GM18505 (cell line): ENCODE results near the gene ZSCAN18.
"Not testable (repeated sequence)": the region's sequence is repeated elsewhere in the genome, so short reads cannot be mapped to it uniquely, and the experiment has no call there.

ENCODE experiments used
- ATAC-seq: cut with Tn5 transposase; IDR thresholded peaks from one replicate; pipeline ENCODE4 v1.9.1; 2021; ENCODE audit not compliant: unreplicated experiment
- POLR2A ChIP-seq: IDR thresholded peaks from 4 replicates; pipeline ENCODE4 v1.6.1; 2011; ENCODE audit warnings: borderline replicate concordance; ENCODE audit not compliant: insufficient read depth, insufficient read length; ENCODE audit errors: extremely low read depth

Gene ZSCAN18, protein sequence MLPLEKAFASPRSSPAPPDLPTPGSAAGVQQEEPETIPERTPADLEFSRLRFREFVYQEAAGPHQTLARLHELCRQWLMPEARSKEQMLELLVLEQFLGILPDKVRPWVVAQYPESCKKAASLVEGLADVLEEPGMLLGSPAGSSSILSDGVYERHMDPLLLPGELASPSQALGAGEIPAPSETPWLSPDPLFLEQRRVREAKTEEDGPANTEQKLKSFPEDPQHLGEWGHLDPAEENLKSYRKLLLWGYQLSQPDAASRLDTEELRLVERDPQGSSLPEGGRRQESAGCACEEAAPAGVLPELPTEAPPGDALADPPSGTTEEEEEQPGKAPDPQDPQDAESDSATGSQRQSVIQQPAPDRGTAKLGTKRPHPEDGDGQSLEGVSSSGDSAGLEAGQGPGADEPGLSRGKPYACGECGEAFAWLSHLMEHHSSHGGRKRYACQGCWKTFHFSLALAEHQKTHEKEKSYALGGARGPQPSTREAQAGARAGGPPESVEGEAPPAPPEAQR

DNA sequence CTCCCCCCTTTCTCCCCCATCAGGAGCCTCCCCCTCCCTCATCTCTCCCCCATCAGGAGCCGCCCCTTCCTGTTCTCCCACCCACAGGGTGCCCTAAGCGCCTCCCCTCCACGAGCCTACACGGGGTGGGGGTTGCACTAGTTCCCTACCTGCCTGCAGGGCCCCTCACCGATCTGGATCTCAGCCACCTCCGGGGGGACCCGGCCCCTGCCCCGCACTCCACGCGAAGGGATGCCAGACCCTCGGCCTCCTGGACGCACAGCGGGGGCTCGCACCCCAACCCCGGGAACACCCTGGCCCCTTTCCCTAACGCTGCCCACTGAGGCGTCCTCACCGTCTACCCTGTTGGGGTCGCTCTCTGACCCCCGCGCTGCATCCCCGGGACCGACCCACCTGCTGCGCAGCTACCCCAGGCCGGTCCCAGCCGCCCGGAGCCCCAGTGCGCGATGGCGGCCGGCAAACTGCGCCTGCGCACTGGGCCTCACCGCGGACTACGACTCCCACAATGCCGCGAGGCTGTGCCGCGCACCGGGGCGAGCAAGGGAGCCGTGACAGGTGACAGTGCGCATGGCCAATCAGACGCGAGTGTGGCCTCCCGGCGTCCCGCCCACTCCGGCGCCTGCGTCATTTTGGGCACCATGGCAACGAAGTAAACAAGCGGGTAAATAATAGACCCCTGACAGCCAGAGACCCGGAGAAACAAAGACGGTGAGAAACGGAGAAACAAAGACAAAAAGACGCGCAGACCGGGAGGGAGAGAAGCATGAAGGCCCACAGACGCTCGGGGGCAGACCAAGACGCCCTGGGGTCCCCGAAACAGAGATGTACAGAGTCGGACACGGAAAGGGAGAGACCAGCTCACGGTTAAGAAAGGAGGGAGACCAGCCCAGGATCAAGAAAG, at the start of gene ZSCAN18:
Gene ZSCAN18, minus strand, starts transcription at position 451 of the 901 bp plus-strand sequence. CDS start 7,964 bp downstream, outside the sequence.
- ATAC-seq = peak; percentile 96
- peak; percentile 45 for TF ChIP-seq POLR2A

DNA sequence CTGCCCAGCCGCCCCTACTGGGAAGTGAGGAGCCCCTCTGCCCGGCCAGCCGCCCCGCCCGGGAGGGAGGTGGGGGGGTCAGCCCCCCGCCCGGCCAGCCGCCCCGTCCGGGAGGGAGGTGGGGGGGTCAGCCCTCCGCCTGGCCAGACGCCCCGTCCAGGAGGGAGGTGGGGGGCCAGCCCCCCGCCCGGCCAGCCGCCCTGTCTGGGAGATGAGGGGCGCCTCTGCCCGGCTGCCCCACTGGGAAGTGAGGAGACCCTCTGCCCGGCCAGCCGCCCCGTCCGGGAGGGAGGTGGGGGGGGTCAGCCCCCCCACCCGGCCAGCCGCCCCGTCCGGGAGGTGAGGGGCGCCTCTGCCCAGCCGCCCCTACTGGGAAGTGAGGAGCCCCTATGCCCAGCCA, 49.4 kb upstream of the ZSCAN18 start:
- not testable (repeated sequence) for ATAC-seq

DNA sequence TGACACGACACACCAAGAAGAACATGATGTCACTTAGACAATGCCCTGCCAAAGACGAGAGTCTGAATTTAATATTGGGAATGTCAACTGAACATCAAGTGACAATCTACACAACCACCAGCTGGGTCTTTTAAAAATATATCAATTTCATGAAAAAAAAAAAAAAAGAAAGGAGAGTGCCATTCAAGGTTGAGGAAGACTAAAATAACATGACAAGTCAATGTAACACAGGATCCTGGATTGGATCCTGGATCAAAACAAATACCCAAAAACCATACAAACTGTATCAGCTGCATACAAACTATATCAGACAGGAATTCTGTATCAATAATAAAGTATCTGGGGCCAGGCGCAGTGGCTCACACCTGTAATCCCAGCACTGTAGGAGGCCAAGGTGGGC, 47.8 kb upstream of the ZSCAN18 start:
- ATAC-seq = no peak
- no peak for TF ChIP-seq POLR2A

DNA sequence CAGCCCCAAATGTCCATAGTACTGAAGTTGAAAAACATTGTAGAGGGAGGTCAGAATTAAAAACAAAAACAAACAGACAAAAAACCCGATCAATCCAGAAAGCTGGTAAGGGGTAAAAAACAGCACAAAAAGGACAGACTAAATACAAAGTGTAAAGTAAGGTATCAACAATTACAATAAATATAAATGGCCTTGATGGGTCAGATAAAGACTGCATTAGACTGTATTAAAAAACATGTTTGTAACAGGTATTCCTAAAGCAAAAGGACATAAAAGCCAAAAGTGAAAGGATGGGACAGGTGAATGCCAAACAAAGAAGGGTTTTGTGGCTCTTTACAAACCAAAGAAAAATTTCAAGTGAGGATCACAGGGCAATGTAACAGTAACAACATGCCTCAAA, 36.2 kb upstream of the ZSCAN18 start:
- TF ChIP-seq POLR2A = no peak
- ATAC-seq = no peak

DNA sequence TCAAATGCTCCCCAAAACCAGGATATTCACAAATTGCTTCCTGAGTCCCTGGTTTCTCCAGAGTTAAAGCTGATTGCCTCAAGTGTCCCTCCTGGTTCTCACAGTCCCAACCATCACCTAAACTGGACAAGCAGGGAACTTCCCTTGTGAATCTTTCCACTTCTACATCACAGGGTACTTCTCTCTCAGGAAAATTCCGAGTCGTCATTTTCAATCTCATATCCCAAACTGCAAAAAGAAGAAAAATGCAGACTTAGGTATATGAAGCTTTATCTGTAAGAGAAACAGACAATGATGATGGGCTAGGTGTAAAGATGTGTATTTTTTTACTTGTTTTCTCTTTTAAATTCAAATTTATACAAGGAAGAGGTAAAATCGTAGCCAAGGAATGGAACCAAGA, 31.3 kb upstream of the ZSCAN18 start:
- ATAC-seq = no peak

DNA sequence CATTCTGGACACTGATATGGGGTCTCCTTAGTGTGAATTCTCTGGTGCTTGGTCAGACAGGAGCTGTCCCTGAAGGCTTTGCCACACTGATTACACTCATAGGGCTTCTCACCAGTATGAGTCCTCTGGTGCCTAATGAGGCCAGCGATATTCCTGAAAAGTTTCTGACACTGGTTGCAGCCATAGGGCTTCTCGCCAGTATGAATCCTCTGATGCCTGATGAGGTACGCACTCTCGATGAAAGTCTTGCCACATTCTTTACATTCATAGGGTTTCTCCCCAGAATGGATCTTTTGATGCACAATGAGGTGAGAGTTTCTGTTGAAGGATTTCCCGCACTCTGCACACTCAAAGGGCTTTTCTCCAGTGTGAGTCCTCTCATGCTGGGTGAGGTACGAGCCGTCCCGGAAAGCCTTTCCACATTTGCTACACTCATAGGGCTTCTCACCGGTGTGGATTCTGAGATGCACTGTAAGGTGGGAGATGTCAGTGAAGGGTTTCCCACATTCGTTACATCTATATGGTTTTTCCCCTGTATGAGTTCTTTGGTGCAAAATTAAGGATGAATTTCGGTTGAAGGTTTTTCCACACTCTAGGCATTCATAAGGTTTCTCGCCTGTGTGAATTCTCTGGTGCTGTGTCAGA, 30.1 kb upstream of the ZSCAN18 start:
- no peak for ATAC-seq
- no peak for TF ChIP-seq POLR2A

More for the DNA sequence above, 31.3 kb upstream of the ZSCAN18 start:
- no peak for TF ChIP-seq POLR2A

DNA sequence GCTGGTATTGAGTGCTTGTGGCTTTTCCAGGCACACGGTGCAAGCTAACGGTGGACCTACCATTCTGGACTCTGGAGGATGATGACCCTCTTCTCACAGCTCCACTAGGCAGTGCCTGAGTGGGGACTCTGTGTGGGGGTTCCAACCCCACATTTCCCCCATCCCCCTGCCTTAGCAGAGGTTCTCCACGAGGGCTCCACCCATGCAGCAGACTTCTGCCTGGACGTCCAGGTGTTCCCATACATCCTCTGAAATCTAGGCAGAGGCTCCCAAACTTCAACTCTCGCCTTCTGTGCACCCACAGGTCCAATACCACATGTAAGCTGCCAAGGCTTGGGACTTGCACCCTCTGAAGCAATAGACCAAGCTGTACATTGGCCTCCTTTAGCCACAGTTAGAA, 25.3 kb upstream of the ZSCAN18 start:
- ATAC-seq = no peak
- no peak for TF ChIP-seq POLR2A

DNA sequence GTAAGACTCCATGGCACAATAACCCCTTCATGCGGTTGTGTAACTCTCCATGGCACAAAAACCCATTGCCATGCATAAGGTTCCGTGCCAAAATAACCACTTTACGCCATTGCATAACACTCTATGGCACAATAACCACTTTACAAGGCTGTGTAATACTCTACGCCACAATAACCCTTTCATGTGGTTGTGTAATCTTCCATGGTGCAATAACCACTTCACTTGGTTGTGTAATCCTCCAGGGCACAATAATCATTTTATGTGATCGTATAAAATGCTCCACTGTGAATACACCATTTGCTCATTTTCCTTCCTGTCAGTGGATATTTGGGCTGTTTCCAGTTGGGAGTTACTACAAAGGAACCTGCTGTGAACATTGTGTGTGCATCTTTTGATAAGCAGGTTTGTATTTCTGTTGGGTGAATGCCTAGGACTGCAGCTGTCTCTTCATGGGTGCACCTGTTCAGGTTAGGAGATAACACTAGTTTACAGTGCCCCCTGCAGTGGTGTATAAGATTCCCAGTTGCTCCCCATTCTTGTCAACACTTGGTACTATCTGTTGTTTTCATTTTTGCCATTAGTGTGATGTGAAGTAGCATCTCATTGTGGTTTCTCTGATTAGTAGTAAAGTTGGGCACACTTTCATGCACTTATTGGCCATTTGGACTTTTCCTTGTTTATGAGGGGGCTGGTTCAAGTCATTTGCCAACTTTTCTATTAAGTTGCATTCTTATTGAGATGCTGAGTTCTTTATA, 21.1 kb upstream of the ZSCAN18 start:
- ATAC-seq = no peak
- TF ChIP-seq POLR2A = no peak

DNA sequence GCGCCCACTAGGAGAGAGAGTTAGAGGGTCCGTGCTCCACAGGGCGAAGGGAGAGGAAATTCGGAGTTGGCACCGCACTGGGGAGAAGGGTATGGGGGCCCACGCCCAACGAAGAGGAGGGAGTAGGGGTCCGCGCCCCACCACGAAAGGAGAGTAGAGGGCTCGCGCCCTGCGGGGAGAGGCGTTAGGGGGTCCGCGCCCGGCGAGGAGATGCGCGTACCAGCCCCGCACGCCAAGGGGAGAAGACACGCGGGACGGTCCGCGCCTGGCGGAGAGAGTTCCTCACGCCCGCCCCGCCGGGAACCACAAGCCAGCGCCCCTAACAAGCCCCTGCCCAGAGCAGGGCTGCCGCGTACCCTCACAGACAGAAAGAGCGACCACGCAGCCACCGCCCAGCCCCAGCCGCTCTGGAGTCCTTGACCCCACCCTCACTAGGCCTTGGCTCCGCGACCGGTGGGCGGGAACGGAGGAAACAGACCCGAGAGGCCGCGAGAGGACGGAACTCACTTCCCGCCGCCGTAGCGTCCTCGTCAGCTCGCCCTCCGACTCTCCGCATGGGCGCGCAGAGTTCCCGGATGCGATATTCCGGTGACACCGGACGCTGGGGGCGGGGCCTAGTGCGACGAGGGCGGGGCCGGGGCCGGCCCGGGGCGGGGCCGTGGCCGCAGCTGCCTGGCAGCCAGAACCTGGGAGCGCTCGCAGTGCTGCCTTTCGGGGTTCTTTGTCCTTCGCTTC, 20.0 kb upstream of the ZSCAN18 start:
- no peak for ATAC-seq
- no peak for TF ChIP-seq POLR2A

DNA sequence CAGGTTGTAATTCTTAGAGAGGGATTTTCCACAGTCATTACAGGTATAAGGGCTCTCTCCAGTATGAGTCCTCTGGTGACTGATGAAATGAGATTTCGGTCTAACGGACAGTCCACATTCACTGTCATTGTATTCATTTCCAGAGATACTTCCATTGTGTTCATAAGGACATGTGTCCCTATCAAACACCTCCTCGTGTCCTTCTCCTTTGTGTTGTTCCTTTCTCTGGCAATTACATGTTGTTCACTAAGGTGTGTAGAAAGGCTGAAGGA, 10.5 kb upstream of the ZSCAN18 start:
- ATAC-seq = no peak
- TF ChIP-seq POLR2A = no peak

DNA sequence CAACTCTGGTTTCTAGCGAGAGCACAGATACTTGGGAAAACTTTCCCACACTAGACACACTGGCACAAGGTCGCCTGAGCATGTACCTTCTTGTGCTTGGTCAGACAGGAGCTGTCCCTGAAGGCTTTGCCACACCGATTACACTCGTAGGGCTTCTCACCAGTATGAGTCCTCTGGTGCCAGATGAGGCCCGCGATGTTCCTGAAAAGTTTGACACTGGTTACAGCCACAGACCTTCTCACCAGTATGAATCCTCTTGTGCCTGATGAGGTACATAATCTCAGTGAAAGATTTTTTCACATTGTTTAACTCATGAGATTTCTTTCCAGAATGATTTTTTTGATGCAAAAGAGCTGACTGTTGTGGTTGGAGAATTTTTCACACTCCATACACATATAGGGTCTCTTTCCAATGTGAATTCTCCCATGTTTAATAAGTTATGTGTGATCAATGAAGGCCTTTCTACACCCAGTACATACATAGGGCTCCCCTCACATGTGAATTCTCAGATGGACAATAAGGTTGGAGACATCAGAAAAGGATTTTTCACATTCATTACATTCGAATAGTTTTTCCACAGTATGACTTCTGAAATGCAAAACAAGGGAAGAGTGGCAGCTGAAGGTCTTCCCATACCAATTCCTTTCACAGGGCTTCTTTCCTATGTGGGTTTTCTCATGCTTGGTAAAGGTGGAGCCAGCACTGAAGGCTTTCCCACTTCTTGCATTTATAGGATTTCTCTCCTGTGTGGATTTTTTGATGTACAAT, 9.9 kb upstream of the ZSCAN18 start:
- no peak for TF ChIP-seq POLR2A
- no peak for ATAC-seq

DNA sequence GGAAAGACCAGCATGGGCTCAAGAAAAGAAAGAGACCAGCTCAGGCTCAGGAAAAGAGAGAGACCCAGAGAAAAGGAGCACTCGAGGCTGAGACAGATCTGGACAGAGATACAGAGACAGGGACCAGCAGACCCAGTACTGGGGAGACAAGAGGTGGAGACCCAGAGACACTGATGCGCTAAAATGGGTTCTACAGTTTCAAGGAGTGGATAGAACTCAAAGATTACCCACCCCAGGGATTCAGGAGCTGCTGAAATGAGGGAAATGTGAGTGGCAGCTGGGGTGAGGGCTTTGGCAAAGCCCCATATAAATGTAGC, 609 bp upstream of the ZSCAN18 start:
- no peak for TF ChIP-seq POLR2A
- ATAC-seq = no peak
